ENCODE results near the gene HTR5A. TPM values are rescaled to one million over a fixed set of nuclear protein-coding genes. Genes with fewer than 3 reads are reported as not detected.

HTR5A gene
- total RNA-seq, 1 donor from 2014 or later, result not detected

DNA sequence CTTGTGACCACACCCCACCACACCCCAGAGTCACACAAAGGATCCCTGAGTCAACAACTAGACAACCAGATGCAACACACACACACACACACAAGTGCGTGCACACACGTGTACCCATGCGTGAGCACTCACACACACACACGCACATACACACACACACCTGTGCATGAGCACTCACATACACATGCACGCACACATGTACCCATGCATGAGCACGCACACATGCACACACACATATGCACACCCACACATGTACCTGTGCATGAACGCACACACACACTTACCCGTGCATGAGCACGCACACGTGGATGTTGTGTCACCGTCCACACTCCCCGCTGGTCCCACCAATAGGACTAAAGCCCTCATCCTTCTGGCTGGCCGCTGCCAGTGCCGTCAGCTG is 60.4 kb downstream of the HTR5A start:
- Histone ChIP-seq H3K4me3 (ENCODE audit: low read depth, low read length) (no peak overlapping the region), H3K36me3 (ENCODE audit: control insufficient read depth, insufficient read depth, low read length) (no peaks in the 10 kb centered on the region), H3K27me3 (ENCODE audit: control insufficient read depth, insufficient read depth, low read length) (no peaks in the 10 kb centered on the region)
- no peak for DNase-seq (ENCODE audit: low read depth)
- TF ChIP-seq, protein P1, sequence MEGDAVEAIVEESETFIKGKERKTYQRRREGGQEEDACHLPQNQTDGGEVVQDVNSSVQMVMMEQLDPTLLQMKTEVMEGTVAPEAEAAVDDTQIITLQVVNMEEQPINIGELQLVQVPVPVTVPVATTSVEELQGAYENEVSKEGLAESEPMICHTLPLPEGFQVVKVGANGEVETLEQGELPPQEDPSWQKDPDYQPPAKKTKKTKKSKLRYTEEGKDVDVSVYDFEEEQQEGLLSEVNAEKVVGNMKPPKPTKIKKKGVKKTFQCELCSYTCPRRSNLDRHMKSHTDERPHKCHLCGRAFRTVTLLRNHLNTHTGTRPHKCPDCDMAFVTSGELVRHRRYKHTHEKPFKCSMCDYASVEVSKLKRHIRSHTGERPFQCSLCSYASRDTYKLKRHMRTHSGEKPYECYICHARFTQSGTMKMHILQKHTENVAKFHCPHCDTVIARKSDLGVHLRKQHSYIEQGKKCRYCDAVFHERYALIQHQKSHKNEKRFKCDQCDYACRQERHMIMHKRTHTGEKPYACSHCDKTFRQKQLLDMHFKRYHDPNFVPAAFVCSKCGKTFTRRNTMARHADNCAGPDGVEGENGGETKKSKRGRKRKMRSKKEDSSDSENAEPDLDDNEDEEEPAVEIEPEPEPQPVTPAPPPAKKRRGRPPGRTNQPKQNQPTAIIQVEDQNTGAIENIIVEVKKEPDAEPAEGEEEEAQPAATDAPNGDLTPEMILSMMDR (IDR thresholded peaks at IDR 0.05; ENCODE audit: insufficient read depth, low read length, poor library complexity, severe bottlenecking), result no peak

DNA sequence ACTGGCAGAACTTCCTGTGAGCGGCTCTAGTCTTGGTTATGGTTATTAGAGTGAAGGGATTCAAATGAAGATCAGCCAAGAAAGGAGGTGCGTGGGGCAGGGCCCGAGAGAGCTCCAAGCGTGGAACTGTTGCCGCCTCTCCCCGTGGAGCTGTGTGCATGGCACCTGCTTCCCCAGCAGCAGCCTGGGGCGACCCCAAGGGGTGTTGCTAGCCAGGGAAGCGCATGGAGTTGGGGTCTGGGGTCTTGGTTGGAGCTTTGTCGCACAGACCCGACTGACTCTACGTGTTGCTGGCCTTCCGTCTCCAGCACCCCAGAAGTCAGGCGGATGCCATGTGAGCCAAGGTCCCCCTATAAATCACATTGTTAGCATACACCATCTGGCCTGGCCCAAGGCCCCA is 61.0 kb downstream of the HTR5A start:
- no peaks in the 10 kb centered on the region for H3K27me3 ChIP-seq (ENCODE audit: control insufficient read depth, insufficient read depth, low read length)
- TF ChIP-seq, protein P1 (IDR thresholded peaks at IDR 0.05; ENCODE audit: insufficient read depth, low read length, poor library complexity, severe bottlenecking), result no peak
- no peak for DNase-seq (ENCODE audit: low read depth)
- no peak overlapping the region for H3K4me3 ChIP-seq (ENCODE audit: low read depth, low read length)
- H3K36me3 ChIP-seq (ENCODE audit: control insufficient read depth, insufficient read depth, low read length), result no peaks in the 10 kb centered on the region

DNA sequence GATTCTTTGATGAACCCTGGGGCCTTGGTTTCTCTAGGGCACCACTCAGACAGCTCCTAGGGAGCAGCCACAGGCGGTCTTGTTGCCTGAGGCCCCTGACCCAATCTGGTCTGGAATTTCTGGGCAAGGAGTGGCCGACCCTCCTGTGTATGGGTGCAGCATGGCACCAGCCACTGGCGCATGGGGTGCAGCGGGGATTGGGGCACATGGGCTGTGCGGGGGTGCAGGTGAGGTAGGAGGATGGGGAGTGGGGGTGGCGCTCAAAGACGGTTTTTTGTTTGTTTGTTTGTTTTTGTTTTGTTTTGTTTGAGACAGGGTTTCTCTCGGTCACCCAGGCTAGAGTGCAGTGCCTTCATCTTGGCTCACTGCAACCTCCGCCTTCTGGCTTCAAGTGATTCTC is 62.3 kb downstream of the HTR5A start:
- Histone ChIP-seq H3K36me3 (ENCODE audit: control insufficient read depth, insufficient read depth, low read length) (no peaks in the 10 kb centered on the region), H3K4me3 (ENCODE audit: low read depth, low read length) (no peak overlapping the region), H3K27me3 (ENCODE audit: control insufficient read depth, insufficient read depth, low read length) (no peaks in the 10 kb centered on the region)
- TF ChIP-seq, protein P1 (IDR thresholded peaks at IDR 0.05; ENCODE audit: insufficient read depth, low read length, poor library complexity, severe bottlenecking), result no peak
- no peak for DNase-seq (ENCODE audit: low read depth)

DNA sequence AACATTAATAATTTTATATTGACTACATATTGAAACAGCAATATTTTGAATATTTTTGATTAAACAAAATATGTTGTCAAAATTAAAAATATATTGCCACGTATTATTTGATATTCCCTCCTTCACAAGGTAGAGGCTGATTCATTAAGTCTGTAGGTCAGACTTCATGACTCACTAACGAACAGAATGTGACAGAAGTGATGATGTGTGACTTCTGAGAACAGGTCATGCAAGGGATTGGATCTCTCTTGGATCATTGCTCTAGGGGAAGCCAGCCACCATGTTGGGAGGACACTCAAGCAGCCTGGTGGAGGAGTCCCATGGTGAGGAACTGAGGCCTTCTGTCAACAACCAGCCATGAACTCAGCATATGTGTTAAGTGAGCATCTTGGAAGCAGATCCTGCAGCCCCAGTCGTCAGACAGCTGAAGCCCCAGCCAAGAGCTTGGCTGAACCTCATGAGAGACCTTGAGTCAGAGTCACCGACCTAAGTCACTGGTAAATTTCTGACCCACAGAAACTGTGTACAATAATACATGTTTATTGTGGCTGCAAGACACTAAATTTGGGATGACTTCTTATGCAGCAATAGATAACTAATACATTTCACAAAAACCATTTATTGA is 66.6 kb downstream of the HTR5A start:
- DNase-seq (ENCODE audit: low read depth), result no peak
- TF ChIP-seq, protein P1 (IDR thresholded peaks at IDR 0.05; ENCODE audit: insufficient read depth, low read length, poor library complexity, severe bottlenecking), result no peak
- H3K27me3 ChIP-seq (ENCODE audit: control insufficient read depth, insufficient read depth, low read length), result no peaks in the 10 kb centered on the region
- H3K36me3 ChIP-seq (ENCODE audit: control insufficient read depth, insufficient read depth, low read length), result no peaks in the 10 kb centered on the region
- H3K4me3 ChIP-seq (ENCODE audit: low read depth, low read length), result no peak overlapping the region

Other genes starting within 250 kb of the HTR5A start
- gene PAXIP1, start 67.2 kb upstream of the HTR5A start, total RNA-seq, result 9.4 and 11.2 TPM in 2 replicates
- 302 and 327 TPM in 2 replicates for gene INSIG1, start 227.6 kb downstream of the HTR5A start, total RNA-seq

Measured in kidney epithelial cell (primary cell).